Astrocyte of the cerebellum (primary cell): ENCODE results near the gene FGL2.

Experiments
- DNase-seq: peaks from one replicate; pipeline ENCODE4 v3.0.0-alpha.2; 2011; ENCODE audit warnings: low read depth
- H3K4me3 ChIP-seq: 2 replicates; pipeline ENCODE4 v1.5.1; 2011; ENCODE audit warnings: mild to moderate bottlenecking, low read depth, low read length, moderate library complexity
- CTCF ChIP-seq: IDR thresholded peaks from 2 replicates; pipeline ENCODE4 v1.5.1; 2012; ENCODE audit warnings: low read length, low read depth, moderate library complexity, mild to moderate bottlenecking; ENCODE audit errors: missing control alignments
- in situ Hi-C: cut with HindIII; loops from 2 replicates; pipeline ENCODE4 v1.10.0; 2017; ENCODE audit warnings: low sequenced_read_pairs

The FGL2 gene

DNA sequence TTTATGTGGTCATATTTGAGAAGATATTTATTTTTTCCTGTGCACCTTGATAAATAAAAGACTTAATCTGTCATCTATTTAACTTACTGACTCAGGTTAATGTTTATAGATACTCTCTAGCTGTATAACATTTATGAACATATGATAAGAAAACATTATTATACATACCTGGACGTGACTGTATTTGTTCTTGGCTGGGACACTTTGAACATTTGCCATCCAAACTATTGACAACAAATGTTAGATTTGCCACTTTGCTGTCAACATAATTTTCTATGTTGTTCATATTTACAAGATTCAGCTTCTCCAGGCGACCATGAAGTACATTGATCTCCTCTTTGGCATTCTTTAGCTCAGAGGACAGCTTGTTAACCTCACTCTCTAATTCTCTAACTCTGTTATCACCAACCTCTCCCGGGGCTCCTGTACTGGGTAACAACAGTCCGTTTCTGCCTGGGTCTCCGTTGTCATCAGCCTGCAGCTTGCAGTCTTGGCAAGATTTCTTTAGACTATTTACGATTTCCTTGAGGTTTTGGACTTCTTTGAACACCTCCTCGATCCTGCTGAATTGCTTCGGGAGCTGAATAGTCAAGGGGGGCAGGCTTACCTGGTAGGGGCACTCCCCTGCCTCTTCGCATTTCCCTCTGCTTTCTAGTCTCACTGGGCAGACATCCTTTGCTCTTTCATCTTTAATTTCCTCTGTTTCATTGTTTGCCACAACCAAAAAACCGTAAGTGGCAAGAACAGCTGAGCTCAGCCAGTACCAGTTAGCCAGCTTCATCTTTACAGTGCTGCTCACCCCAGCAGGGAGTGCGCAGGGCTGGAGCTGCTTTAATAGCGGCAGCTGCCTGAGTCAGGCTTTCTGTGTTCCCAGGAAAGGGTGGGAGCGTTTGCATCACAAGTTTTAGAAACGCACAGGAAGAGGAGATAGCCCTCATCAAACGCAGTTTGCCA lies at the start of gene FGL2:
Gene FGL2 (minus strand): TSS at position 807 of the 954 bp plus-strand sequence. CDS start 26 bp downstream, at position 781.
- DNase-seq = peak; percentile 34
- in situ Hi-C loops = no loop called here
- TF ChIP-seq CTCF = no peak
- peak within 1 kb of the TSS; percentile 31 for H3K4me3 ChIP-seq

DNA sequence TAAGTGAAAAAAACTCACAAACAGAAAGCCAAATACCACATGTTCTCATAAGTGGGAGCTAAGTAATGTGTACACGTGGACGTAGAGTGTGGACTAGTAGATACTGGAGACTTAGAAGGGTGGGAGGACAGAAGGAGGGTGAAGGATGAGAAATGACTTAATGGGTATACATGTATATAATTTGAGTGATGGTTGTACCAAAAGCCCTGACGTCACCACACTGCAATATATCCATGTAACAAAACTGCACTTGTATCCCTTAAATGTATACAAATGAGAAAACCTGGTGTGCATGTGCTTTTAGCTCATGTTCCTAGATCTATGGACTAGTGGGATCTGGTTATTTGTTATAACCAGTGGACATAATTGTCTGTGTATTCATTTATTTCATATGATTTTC lies 48.5 kb upstream of the FGL2 start:
- in situ Hi-C loops = no loop called here
- H3K4me3 ChIP-seq = no peak overlapping the region
- TF ChIP-seq CTCF = no peak
- no peak for DNase-seq

DNA sequence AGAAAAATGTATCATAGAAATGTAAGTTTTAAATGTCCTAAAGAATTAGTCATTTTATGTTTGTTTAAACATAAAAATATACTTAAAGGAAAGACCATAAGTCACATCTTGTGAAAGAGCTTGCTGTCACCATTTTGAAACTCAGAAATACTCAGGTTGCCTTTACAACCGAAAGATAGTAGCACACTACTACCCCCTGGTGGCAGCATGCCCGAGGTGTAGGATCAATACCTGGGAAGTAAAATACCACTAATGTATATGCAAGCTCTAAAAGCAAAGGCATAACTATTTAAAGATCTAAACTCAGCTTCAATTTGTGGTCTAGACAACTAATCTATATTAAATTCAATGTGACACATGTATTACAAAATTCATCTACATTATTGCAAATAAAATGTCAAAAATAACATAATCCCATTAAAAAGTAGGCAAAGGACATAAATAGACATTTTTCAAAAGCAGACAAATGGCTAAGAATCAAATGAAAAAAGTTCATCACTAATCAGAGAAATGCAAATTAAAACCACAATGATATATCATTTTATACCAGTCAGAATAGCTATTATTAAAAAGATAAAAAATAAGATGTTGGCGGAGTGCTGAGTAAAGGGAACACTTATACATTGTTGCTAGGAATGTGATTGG lies 47.7 kb upstream of the FGL2 start:
- peak; percentile 95 for TF ChIP-seq CTCF
- DNase-seq = peak; percentile 69
- no peak overlapping the region for H3K4me3 ChIP-seq
- in situ Hi-C loops = no loop called here

GRCh38 chr7:77246026-77246640 lies 46.5 kb upstream of the FGL2 start:
- no peak overlapping the region for H3K4me3 ChIP-seq
- no peak for DNase-seq
- in situ Hi-C loops = no loop called here

GRCh38 chr7:77245015-77245755 lies 45.6 kb upstream of the FGL2 start:
- no peak for TF ChIP-seq CTCF
- no peak overlapping the region for H3K4me3 ChIP-seq
- DNase-seq = no peak
- in situ Hi-C loops = no loop called here

More at GRCh38 chr7:77246026-77246640, 46.5 kb upstream of the FGL2 start:
- TF ChIP-seq CTCF = no peak
